Thyroid gland (tissue), 4 donors: ENCODE data around the gene PTDSS2. TPM values are rescaled to one million over a fixed set of nuclear protein-coding genes. Genes with fewer than 3 reads are reported as not detected.

Experiments used
- DNase-seq, 2 donors: peaks; one replicate each; pipeline ENCODE4 v3.0.0-alpha.2; 2019
- H3K27ac ChIP-seq, 3 donors: fragments of 200-600 bp; sonication (generic); 1 replicate in 2 of 3; 2 replicates in 1 of 3; pipeline ENCODE4 v1.5.1; 2016 to 2019; ENCODE audit warnings: mild to moderate bottlenecking in 1 of 3, moderate library complexity in 1 of 3
- H3K27me3 ChIP-seq: fragments of 200-600 bp; sonication (generic); one replicate; pipeline ENCODE4 v1.5.1; 2019
- H3K36me3 ChIP-seq, 2 donors: fragments of 200-600 bp; sonication (generic); one replicate each; pipeline ENCODE4 v1.5.1; 2016 to 2019
- H3K4me1 ChIP-seq, 2 donors: fragments of 200-600 bp; sonication (generic); one replicate each; pipeline ENCODE4 v1.5.1; 2017 to 2019
- H3K4me3 ChIP-seq, 3 donors: fragments of 200-600 bp; sonication (generic); replicated peaks in 1 of 3; 1 replicate in 2 of 3; 2 replicates in 1 of 3; pipeline ENCODE4 v1.5.1; 2016; ENCODE audit warnings: mild to moderate bottlenecking in 1 of 3
- H3K9me3 ChIP-seq: fragments of 200-600 bp; sonication (generic); one replicate; pipeline ENCODE4 v1.5.1; 2017
- CTCF ChIP-seq, 6 experiments: fragments of 200-600 bp in 3 of 6; fragments of 450-650 bp in 3 of 6; sonication (generic) in 3 of 6; IDR thresholded peaks; one replicate each; pipeline ENCODE4 v1.5.1; 2016 to 2019; ENCODE audit warnings: antibody characterized with exemption in 6 of 6, mild to moderate bottlenecking in 2 of 6, inconsistent platforms in 1 of 6, moderate library complexity in 1 of 6
- POLR2A ChIP-seq, 2 donors: fragments of 450-650 bp; IDR thresholded peaks; one replicate each; pipeline ENCODE4 v1.6.1; 2017; ENCODE audit warnings: antibody characterized with exemption in 2 of 2, mild to moderate bottlenecking in 2 of 2, moderate library complexity in 1 of 2
- WGBS, 2 donors: methylation state at CpG; one replicate each; pipeline ENCODE4 v1.1.5; 2017; 5-methylcytosine and 5-hydroxymethylcytosine counted together
- intact Hi-C: fragments of 100-400 bp; cut with DNase I; formaldehyde crosslinking; loops from one replicate; pipeline ENCODE4 v1.15.1; 2023
- small RNA-seq: library from RNA; depleted of rRNA; stranded (forward); fragments of <200 nt; gene quantifications from one replicate; pipeline ENCODE3, GENCODE V24; 2016
- total RNA-seq, 4 donors: library from RNA; depleted of rRNA; stranded (reverse); fragments of >200 nt; gene quantifications; one replicate each; pipeline ENCODE4 v1.2.3, GENCODE V29; 2016

PTDSS2 gene
- total RNA-seq, 4 donors from 2014 or later: 40.8 to 69.9 (median 41.7) TPM

- peaks cover 5 to 6% of the 10 kb centered on the region in 2 donors for H3K36me3 ChIP-seq
- no peak for DNase-seq
- intact Hi-C loops: no loop called here
- 42 to 46% methylated on average over 9 to 19 of the region's 19 CpGs for WGBS, 2 donors
- no peaks in the 10 kb centered on the region for H3K9me3 ChIP-seq
- peak overlapping the region in 1 of 3 donors; percentile 56 for H3K27ac ChIP-seq
- H3K4me1 ChIP-seq: peaks cover 18 to 33% of the 10 kb centered on the region in 2 donors
- no peaks in the 10 kb centered on the region for H3K27me3 ChIP-seq
- peak overlapping the region in 1 of 3 donors; percentile 39 for H3K4me3 ChIP-seq
- no peak for TF ChIP-seq POLR2A (IDR thresholded peaks at IDR 0.05)
- no peak for TF ChIP-seq CTCF (IDR thresholded peaks at IDR 0.05)
Measured at GRCh38 chr11:537622-538430, 87.7 kb downstream of the PTDSS2 start.

GRCh38 chr11:538431-539051 is 88.5 kb downstream of the PTDSS2 start:
- no peak overlapping the region for H3K4me3 ChIP-seq
- TF ChIP-seq POLR2A (IDR thresholded peaks at IDR 0.05): no peak
- TF ChIP-seq CTCF (IDR thresholded peaks at IDR 0.05): no peak
- intact Hi-C loops: no loop called here
- H3K27me3 ChIP-seq: no peaks in the 10 kb centered on the region
- WGBS, 2 donors: 93 to 95% methylated on average over 20 of the region's 20 CpGs
- peaks cover 18 to 33% of the 10 kb centered on the region in 2 donors for H3K4me1 ChIP-seq
- no peak overlapping the region for H3K27ac ChIP-seq
- H3K9me3 ChIP-seq: no peaks in the 10 kb centered on the region
- DNase-seq: no peak
- no peaks in the 10 kb centered on the region for H3K36me3 ChIP-seq

GRCh38 chr11:539971-540481 is 89.9 kb downstream of the PTDSS2 start:
- no peak for DNase-seq
- TF ChIP-seq CTCF (IDR thresholded peaks at IDR 0.05): no peak
- no peak for TF ChIP-seq POLR2A (IDR thresholded peaks at IDR 0.05)
- 83 to 86% methylated on average over 2 of the region's 8 CpGs for WGBS, 2 donors
- Histone ChIP-seq H3K27me3 (no peaks in the 10 kb centered on the region), H3K27ac (no peak overlapping the region), H3K4me3 (no peak overlapping the region), H3K4me1 (peaks cover 13 to 22% of the 10 kb centered on the region in 2 donors), H3K36me3 (no peaks in the 10 kb centered on the region), H3K9me3 (no peaks in the 10 kb centered on the region)
- intact Hi-C loops: no loop called here

Small RNA genes lying within 50 kb of the gene (small RNA-seq; reads per million reads assigned to genes)
- not detected for gene RN7SL838P

Other genes with a start within 250 kb of the PTDSS2 start
- gene BET1L, start 242.9 kb upstream of the PTDSS2 start, total RNA-seq: 10 to 100 TPM; 22.2 to 39.5 (median 33.8) TPM
- gene RIC8A, start 242.6 kb upstream of the PTDSS2 start, total RNA-seq: 100 to 1,000 TPM in 2 of 4 donors, 10 to 100 TPM in 2; 65.8 to 128 (median 99.8) TPM
- gene SIRT3, start 213.9 kb upstream of the PTDSS2 start, total RNA-seq: 10 to 100 TPM; 14.3 to 21.2 (median 17.0) TPM
- 100 to 1,000 TPM in 1 of 4 donors, 10 to 100 TPM in 3; 64.7 to 111 (median 77.7) TPM for gene PSMD13, start 213.3 kb upstream of the PTDSS2 start, total RNA-seq
- gene NLRP6, start 171.9 kb upstream of the PTDSS2 start, total RNA-seq: under 1 TPM; 0.13 to 0.73 (median 0.28) TPM
- 10 to 100 TPM; 21.8 to 43.3 (median 32.7) TPM for gene PGGHG, start 161.2 kb upstream of the PTDSS2 start, total RNA-seq
- gene IFITM5, start 150.8 kb upstream of the PTDSS2 start, total RNA-seq: not detected
- gene IFITM2, start 142.5 kb upstream of the PTDSS2 start, total RNA-seq: 100 to 1,000 TPM in 1 of 4 donors, 10 to 100 TPM in 3; 83.2 to 318 (median 92.9) TPM
- 100 to 1,000 TPM in 3 of 4 donors, 10 to 100 TPM in 1; 94.3 to 163 (median 103) TPM for gene IFITM1, start 136.2 kb upstream of the PTDSS2 start, total RNA-seq
- 100 to 1,000 TPM; 140 to 300 (median 178) TPM for gene IFITM3, start 129.4 kb upstream of the PTDSS2 start, total RNA-seq
- gene B4GALNT4, start 80.8 kb upstream of the PTDSS2 start, total RNA-seq: 1 to 10 TPM in 1 of 4 donors, under 1 TPM in 1, not detected in 2; 0.98 to 1.2 TPM
- 10 to 100 TPM; 30.4 to 58.4 (median 46.9) TPM for gene PKP3, start 56.1 kb upstream of the PTDSS2 start, total RNA-seq
- 10 to 100 TPM; 46.0 to 69.6 (median 47.8) TPM for gene SIGIRR, start 35.3 kb upstream of the PTDSS2 start, total RNA-seq
- gene ANO9, start 8.3 kb upstream of the PTDSS2 start, total RNA-seq: 1 to 10 TPM; 3.7 to 6.4 (median 4.7) TPM
- 100 to 1,000 TPM; 191 to 259 (median 231) TPM for gene RNH1, start 57.0 kb downstream of the PTDSS2 start, total RNA-seq
- gene HRAS, start 85.3 kb downstream of the PTDSS2 start, total RNA-seq: 10 to 100 TPM; 16.9 to 41.3 (median 29.9) TPM
- 1 to 10 TPM; 1.7 to 2.6 (median 2.3) TPM for gene LRRC56, start 87.2 kb downstream of the PTDSS2 start, total RNA-seq
- gene LMNTD2, start 110.5 kb downstream of the PTDSS2 start, total RNA-seq: 1 to 10 TPM; 4.2 to 8.8 (median 6.6) TPM
- 10 to 100 TPM; 18.6 to 60.0 (median 24.8) TPM for gene RASSF7, start 110.7 kb downstream of the PTDSS2 start, total RNA-seq
- gene PHRF1, start 126.2 kb downstream of the PTDSS2 start, total RNA-seq: 10 to 100 TPM; 18.3 to 31.0 (median 19.3) TPM
- 10 to 100 TPM; 15.4 to 42.4 (median 29.1) TPM for gene IRF7, start 165.7 kb downstream of the PTDSS2 start, total RNA-seq
- gene CDHR5, start 174.7 kb downstream of the PTDSS2 start, total RNA-seq: not detected
- not detected for gene SCT, start 176.9 kb downstream of the PTDSS2 start, total RNA-seq
- under 1 TPM in 2 of 4 donors, not detected in 2; 0.88 to 0.89 TPM for gene DRD4, start 187.0 kb downstream of the PTDSS2 start, total RNA-seq
- 100 to 1,000 TPM in 1 of 4 donors, 10 to 100 TPM in 3; 61.8 to 103 (median 87.6) TPM for gene DEAF1, start 244.9 kb downstream of the PTDSS2 start, total RNA-seq
- 100 to 1,000 TPM in 1 of 4 donors, 10 to 100 TPM in 3; 57.3 to 103 (median 67.7) TPM for gene TMEM80, start 245.5 kb downstream of the PTDSS2 start, total RNA-seq